OCI-LY7 (cell line): Measurements from ENCODE around the gene VRTN. TPM values are rescaled to one million over a fixed set of nuclear protein-coding genes. Genes with fewer than 3 reads are reported as not detected.

Experiments used
- BruUV-seq: library from RNA; stranded (reverse); fragments of 400-500 nt; replicated peaks from 2 replicates; lab custom pipeline; 2021; lab: Mats Ljungman, UMichigan
- CTCF ChIA-PET: fragments of 300-600 bp; sonication (Branson Sonifier 250); formaldehyde crosslinking; loops from one replicate; lab custom pipeline; 2022; ENCODE audit warnings: antibody characterized with exemption; ENCODE audit not compliant: unreplicated experiment; lab: Charles Lee
- POLR2A ChIA-PET: fragments of 300-600 bp; sonication (Branson Sonifier 250); formaldehyde crosslinking; loops from one replicate; lab custom pipeline; 2022; ENCODE audit warnings: antibody characterized with exemption; lab: Charles Lee
- DNase-seq: peaks from one replicate; pipeline ENCODE4 v3.0.0-alpha.2; 2015; ENCODE audit warnings: low spot score
- H2AFZ ChIP-seq: fragments of 200-600 bp; sonication (generic), shearing (Covaris generic); 2 replicates; pipeline ENCODE4 v1.6.1; 2014; ENCODE audit warnings: mild to moderate bottlenecking, antibody characterized with exemption, low read length, moderate library complexity
- H3K27ac ChIP-seq: fragments of 200-600 bp; sonication (generic); 2 replicates; pipeline ENCODE4 v1.5.1; 2014; ENCODE audit warnings: mixed run types, low read depth, mild to moderate bottlenecking, moderate library complexity, low read length, inconsistent platforms; ENCODE audit not compliant: poor library complexity, severe bottlenecking
- H3K36me3 ChIP-seq: fragments of 200-600 bp; sonication (generic); 2 replicates; pipeline ENCODE4 v1.6.1; 2014; ENCODE audit warnings: mild to moderate bottlenecking, antibody characterized with exemption, low read length, moderate library complexity, mixed read lengths; ENCODE audit not compliant: insufficient read depth
- H3K4me1 ChIP-seq: fragments of 200-600 bp; sonication (generic); 2 replicates; pipeline ENCODE4 v1.5.1; 2014; ENCODE audit warnings: mild to moderate bottlenecking, low read length; ENCODE audit not compliant: insufficient read depth, poor library complexity, severe bottlenecking
- H3K4me2 ChIP-seq: fragments of 200-600 bp; sonication (generic); 2 replicates; pipeline ENCODE4 v1.6.1; 2014; ENCODE audit warnings: mild to moderate bottlenecking, low read length
- H3K4me3 ChIP-seq: fragments of 200-600 bp; sonication (generic); 2 replicates; pipeline ENCODE4 v1.5.1; 2014; ENCODE audit warnings: mild to moderate bottlenecking, low read depth, low read length; ENCODE audit not compliant: poor library complexity, severe bottlenecking
- H3K79me2 ChIP-seq: fragments of 200-600 bp; sonication (generic); 2 replicates; pipeline ENCODE4 v1.6.1; 2016; ENCODE audit warnings: low read depth, mild to moderate bottlenecking, low read length, moderate library complexity, mixed read lengths; ENCODE audit not compliant: insufficient read depth
- H3K9me2 ChIP-seq: fragments of 200-600 bp; sonication (generic); 2 replicates; pipeline ENCODE4 v1.6.1; 2016; ENCODE audit warnings: mild to moderate bottlenecking, low read length, mixed read lengths; ENCODE audit not compliant: insufficient read depth
- H3K9me3 ChIP-seq: fragments of 200-600 bp; sonication (generic); 2 replicates; pipeline ENCODE4 v1.6.1; 2014; ENCODE audit warnings: mild to moderate bottlenecking, mixed run types, low read length, mixed read lengths
- H4K20me1 ChIP-seq: fragments of 200-600 bp; sonication (generic); 2 replicates; pipeline ENCODE4 v1.6.1; 2014; ENCODE audit warnings: mild to moderate bottlenecking, antibody characterized with exemption, low read length, moderate library complexity, mixed read lengths; ENCODE audit not compliant: insufficient read depth
- EZH2phosphoT487 ChIP-seq: fragments of 200-600 bp; sonication (generic); IDR thresholded peaks from 2 replicates; pipeline ENCODE4 v1.6.1; 2018; ENCODE audit warnings: low read depth, borderline replicate concordance, mild to moderate bottlenecking, mixed run types, antibody characterized with exemption, low read length, moderate library complexity, mixed read lengths
- intact Hi-C: fragments of 100-400 bp; cut with micrococcal nuclease; formaldehyde crosslinking; loops from one replicate; pipeline ENCODE4 v1.10.0; 2022; ENCODE audit not compliant: unreplicated experiment
- total RNA-seq, 2 experiments: library from RNA; depleted of rRNA in 1 of 2; stranded (reverse); fragments of >200 nt in 1 of 2; shearing (Covaris generic) in 1 of 2; gene quantifications; 2 replicates each; pipeline ENCODE4 v1.2.3, GENCODE V29; 2014 to 2022
- TF ChIP-seq, protein P1 (sequence below): fragments of 200-600 bp; sonication (generic); conservative IDR thresholded peaks from 2 replicates; pipeline ENCODE4 v1.5.1; 2014; ENCODE audit warnings: mild to moderate bottlenecking, antibody characterized with exemption, low read length, moderate library complexity, mixed read lengths

Gene VRTN
- total RNA-seq, 2 experiments from 2014 or later: not detected

DNA sequence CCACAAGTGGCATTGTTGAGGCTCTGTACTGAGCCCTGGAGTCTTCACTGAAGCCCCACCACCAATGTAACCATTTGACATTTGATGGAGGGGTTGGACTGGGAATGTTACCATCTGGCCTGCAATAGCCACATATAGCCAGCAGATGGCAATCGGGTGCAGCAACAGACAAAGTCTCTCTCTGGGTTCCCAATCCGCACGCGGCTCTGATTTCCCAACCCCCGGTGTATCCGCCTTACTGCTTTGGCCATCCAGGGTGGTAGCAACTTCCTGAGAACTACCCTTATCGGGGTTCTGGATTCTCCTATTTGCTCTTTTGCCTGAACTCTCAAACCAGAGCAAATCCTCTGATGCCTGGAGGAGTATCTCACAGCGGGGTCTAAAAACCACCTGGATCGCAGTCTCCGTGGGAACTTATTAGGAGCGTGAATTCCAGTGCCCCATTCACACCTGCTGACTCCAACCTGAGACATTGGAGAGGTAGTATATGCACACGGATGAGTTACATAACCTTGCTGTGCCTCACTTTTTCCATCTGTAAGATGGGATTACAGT lies 14.2 kb downstream of the VRTN start:
- Histone ChIP-seq H2AFZ (no peak overlapping the region), H3K9me3 (no peaks in the 10 kb centered on the region), H3K79me2 (no peaks in the 10 kb centered on the region), H3K4me1 (no peaks in the 10 kb centered on the region), H3K4me2 (no peak overlapping the region), H3K9me2 (no peaks in the 10 kb centered on the region), H4K20me1 (no peaks in the 10 kb centered on the region), H3K4me3 (no peak overlapping the region), H3K27ac (no peak overlapping the region), H3K36me3 (no peaks in the 10 kb centered on the region)
- intact Hi-C loops: loop anchor here (1.0 to 5.0 kb wide), 3 partner anchors 38 to 250 kb away; partner anchors contain the start of gene LTBP2
- TF ChIP-seq, protein P1, sequence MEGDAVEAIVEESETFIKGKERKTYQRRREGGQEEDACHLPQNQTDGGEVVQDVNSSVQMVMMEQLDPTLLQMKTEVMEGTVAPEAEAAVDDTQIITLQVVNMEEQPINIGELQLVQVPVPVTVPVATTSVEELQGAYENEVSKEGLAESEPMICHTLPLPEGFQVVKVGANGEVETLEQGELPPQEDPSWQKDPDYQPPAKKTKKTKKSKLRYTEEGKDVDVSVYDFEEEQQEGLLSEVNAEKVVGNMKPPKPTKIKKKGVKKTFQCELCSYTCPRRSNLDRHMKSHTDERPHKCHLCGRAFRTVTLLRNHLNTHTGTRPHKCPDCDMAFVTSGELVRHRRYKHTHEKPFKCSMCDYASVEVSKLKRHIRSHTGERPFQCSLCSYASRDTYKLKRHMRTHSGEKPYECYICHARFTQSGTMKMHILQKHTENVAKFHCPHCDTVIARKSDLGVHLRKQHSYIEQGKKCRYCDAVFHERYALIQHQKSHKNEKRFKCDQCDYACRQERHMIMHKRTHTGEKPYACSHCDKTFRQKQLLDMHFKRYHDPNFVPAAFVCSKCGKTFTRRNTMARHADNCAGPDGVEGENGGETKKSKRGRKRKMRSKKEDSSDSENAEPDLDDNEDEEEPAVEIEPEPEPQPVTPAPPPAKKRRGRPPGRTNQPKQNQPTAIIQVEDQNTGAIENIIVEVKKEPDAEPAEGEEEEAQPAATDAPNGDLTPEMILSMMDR: peak; percentile 98
- no peak for TF ChIP-seq EZH2phosphoT487
- ChIA-PET CTCF (no interaction called here), POLR2A (no interaction called here)
- peak; percentile 60 for DNase-seq
- no TSS peak for BruUV-seq

DNA sequence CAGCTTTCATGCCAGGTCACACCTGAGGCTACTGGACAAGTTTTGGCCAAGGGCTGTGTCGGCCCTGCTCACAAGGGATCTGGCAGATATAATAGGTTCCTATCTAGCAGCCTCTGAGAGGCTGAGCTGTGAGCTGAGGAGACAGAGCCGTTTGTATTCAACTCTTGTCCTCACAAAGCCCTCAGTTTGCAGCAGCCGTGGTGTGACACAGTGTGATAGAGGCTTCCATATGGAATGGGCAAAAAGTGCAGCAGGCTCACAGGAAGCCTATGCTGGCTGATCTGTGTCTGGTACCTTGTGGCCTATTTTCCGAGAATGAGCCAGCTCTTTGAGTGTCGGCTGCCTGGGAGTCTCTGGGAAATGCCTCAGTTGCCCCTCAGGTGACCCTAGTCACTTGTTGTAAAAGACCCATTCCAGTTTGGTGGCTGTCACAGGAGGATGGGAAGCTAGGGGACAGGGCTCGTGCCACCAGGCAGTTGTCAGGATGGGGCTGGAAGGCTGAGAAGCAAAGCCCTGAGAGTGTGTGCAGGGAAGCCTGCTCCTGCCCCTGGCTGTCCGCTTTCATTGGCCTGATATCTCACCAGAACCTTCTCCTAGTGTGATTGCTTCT lies 16.1 kb downstream of the VRTN start:
- Histone ChIP-seq H2AFZ (no peak overlapping the region), H3K9me2 (no peaks in the 10 kb centered on the region), H3K36me3 (no peaks in the 10 kb centered on the region), H3K27ac (no peak overlapping the region), H4K20me1 (no peaks in the 10 kb centered on the region), H3K9me3 (no peaks in the 10 kb centered on the region), H3K4me1 (no peaks in the 10 kb centered on the region), H3K79me2 (no peaks in the 10 kb centered on the region), H3K4me3 (no peak overlapping the region), H3K4me2 (no peak overlapping the region)
- ChIA-PET CTCF (interaction anchor here (1.6 kb wide), 1 partner anchor 126 kb away, joined by 5 read pairs; no protein-coding TSS in a partner anchor), POLR2A (interaction anchor here (0.6 kb wide), 2 partner anchors 17 to 402 kb away, joined by 4 to 7 read pairs; no protein-coding TSS in a partner anchor)
- TF ChIP-seq EZH2phosphoT487: no peak
- TF ChIP-seq, protein P1: no peak
- intact Hi-C loops: loop anchor here (5.0 kb wide), 1 partner anchor 248 kb away; the partner anchor contains the start of gene LTBP2
- BruUV-seq: no TSS peak
- no peak for DNase-seq

DNA sequence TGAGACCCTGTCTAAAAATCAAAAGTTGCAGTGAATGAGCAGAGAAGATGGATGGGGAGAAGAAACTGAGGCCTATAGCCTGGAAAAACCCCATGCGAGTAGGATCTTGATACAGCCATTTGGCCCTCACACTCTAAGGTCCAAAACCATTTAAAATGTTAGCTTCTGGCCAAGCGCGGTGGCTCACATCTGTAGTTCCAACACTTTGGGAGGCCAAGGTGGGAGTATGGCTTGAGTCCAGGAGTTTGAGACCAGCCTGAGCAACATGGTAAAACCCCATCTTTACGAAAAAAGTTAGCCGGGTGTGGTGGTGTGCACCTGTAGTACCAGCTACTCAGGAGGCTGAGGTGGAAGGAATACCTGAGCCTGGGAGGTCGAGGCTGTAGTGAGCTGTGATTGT lies 19.8 kb downstream of the VRTN start:
- no peaks in the 10 kb centered on the region for H3K4me1 ChIP-seq
- H3K9me3 ChIP-seq: no peaks in the 10 kb centered on the region
- ChIA-PET CTCF (no interaction called here), POLR2A (interaction anchor here (0.6 kb wide), 1 partner anchor 13 kb away, joined by 5 read pairs; no protein-coding TSS in a partner anchor)
- no peaks in the 10 kb centered on the region for H3K9me2 ChIP-seq
- no peak overlapping the region for H3K4me2 ChIP-seq
- no peak for DNase-seq
- H3K27ac ChIP-seq: no peak overlapping the region
- H3K79me2 ChIP-seq: no peaks in the 10 kb centered on the region
- no peak for TF ChIP-seq EZH2phosphoT487
- TF ChIP-seq, protein P1: no peak
- no TSS peak for BruUV-seq
- no peaks in the 10 kb centered on the region for H3K36me3 ChIP-seq
- no peak overlapping the region for H2AFZ ChIP-seq
- intact Hi-C loops: no loop called here
- H3K4me3 ChIP-seq: no peak overlapping the region
- no peaks in the 10 kb centered on the region for H4K20me1 ChIP-seq
